HepG2 (cell line): ENCODE results near the gene ITGA2. TPM values are rescaled to one million over a fixed set of nuclear protein-coding genes. Genes with fewer than 3 reads are reported as not detected.

Experiments used
- EP300 ChIP-seq, 3 experiments: sonication (generic) in 1 of 3; formaldehyde crosslinking in 1 of 3; IDR thresholded peaks; 2 replicates each; pipeline versions ENCODE4 v1.5.1 to v1.6.1; 2011 to 2020; ENCODE audit warnings: low read depth in 2 of 3, low read length in 2 of 3, borderline replicate concordance in 1 of 3, improper control_type of control experiment in 1 of 3, mild to moderate bottlenecking in 1 of 3, missing genetic modification reagents in 1 of 3, moderate library complexity in 1 of 3
- ETV5 ChIP-seq: IDR thresholded peaks from 2 replicates; pipeline ENCODE4 v1.6.1; 2018; ENCODE audit warnings: missing biosample characterization, missing genetic modification reagents, inconsistent platforms, borderline replicate concordance
- FOXO1 ChIP-seq: sonication (generic); formaldehyde crosslinking; IDR thresholded peaks from 2 replicates; pipeline ENCODE4 v1.4.0; 2020; ENCODE audit warnings: missing genetic modification reagents
- FOXP1 ChIP-seq, 2 experiments: fragments of 450-650 bp in 1 of 2; IDR thresholded peaks; 2 replicates each; pipeline ENCODE4 v1.6.1; 2017 to 2018; ENCODE audit warnings: antibody characterized with exemption in 1 of 2
- HNRNPUL1 ChIP-seq: fragments of 200-400 bp; formaldehyde crosslinking; IDR thresholded peaks from 2 replicates; pipeline ENCODE4 v1.6.1; 2017; ENCODE audit warnings: low read depth, mild to moderate bottlenecking, low read length, moderate library complexity
- KDM3A ChIP-seq: IDR thresholded peaks from 2 replicates; pipeline ENCODE4 v1.6.1; 2018; ENCODE audit warnings: low read depth, missing compliant biosample characterization
- MTA3 ChIP-seq: sonication (generic); formaldehyde crosslinking; IDR thresholded peaks from 2 replicates; pipeline ENCODE4 v1.4.0; 2020; ENCODE audit warnings: missing genetic modification reagents
- NCOA5 ChIP-seq: sonication (generic); formaldehyde crosslinking; IDR thresholded peaks from 2 replicates; pipeline ENCODE4 v1.4.0; 2020; ENCODE audit warnings: missing genetic modification reagents
- POLR2AphosphoS5 ChIP-seq: IDR thresholded peaks from 2 replicates; pipeline ENCODE4 v1.6.1; 2012; ENCODE audit warnings: low read depth, low read length
- POLR2G ChIP-seq: fragments of 200-400 bp; formaldehyde crosslinking; IDR thresholded peaks from 2 replicates; pipeline ENCODE4 v1.6.1; 2018; ENCODE audit warnings: mild to moderate bottlenecking, low read depth, low read length, moderate library complexity
- REL ChIP-seq: sonication (generic); formaldehyde crosslinking; conservative IDR thresholded peaks from 2 replicates; pipeline ENCODE4 v1.8.0; 2022; ENCODE audit warnings: mild to moderate bottlenecking, missing genetic modification reagents, moderate library complexity
- RFX3 ChIP-seq: IDR thresholded peaks from 2 replicates; pipeline ENCODE4 v1.6.1; 2016; ENCODE audit warnings: missing biosample characterization, missing genetic modification reagents
- ZNF382 ChIP-seq: sonication (generic); formaldehyde crosslinking; IDR thresholded peaks from 2 replicates; pipeline ENCODE4 v1.5.0; 2020; ENCODE audit warnings: missing genetic modification reagents, mild to moderate bottlenecking, borderline replicate concordance
- ZSCAN12 ChIP-seq: sonication (generic); formaldehyde crosslinking; IDR thresholded peaks from 2 replicates; pipeline ENCODE4 v1.9.0; 2021; ENCODE audit warnings: mild to moderate bottlenecking, missing genetic modification reagents
- ZZZ3 ChIP-seq: sonication (generic); formaldehyde crosslinking; IDR thresholded peaks from 2 replicates; pipeline ENCODE4 v1.4.0; 2020; ENCODE audit warnings: missing genetic modification reagents, mild to moderate bottlenecking, borderline replicate concordance
- polyA plus RNA-seq, 8 experiments: library from polyadenylated mRNA; depleted of rRNA in 3 of 8; stranded (reverse) in 7 of 8; unstranded in 1 of 8; fragments of >200 nt; fragmentation: Illumina TruSeq in 4 of 8; extraction: Trizol in 4 of 8; gene quantifications; 2 replicates each; pipeline versions ENCODE4 v1.2.1 to v1.2.3, GENCODE V29; 2011 to 2016; ENCODE audit warnings: low read depth in 4 of 8, missing spikeins in 1 of 8, mixed read lengths in 1 of 8; ENCODE audit not compliant: insufficient read depth in 1 of 8
- total RNA-seq, 5 experiments: library from RNA; depleted of rRNA; stranded (reverse); fragments of >200 nt; fragmentation: Illumina TruSeq; extraction: Trizol; gene quantifications; 2 replicates each; pipeline ENCODE4 v1.2.3, GENCODE V29; 2016; ENCODE audit warnings: low read depth in 1 of 5
- TF ChIP-seq, protein P1 (sequence below): IDR thresholded peaks from 2 replicates; pipeline ENCODE4 v1.4.0; 2020; ENCODE audit warnings: mild to moderate bottlenecking, missing genetic modification reagents
- TF ChIP-seq, protein P2 (sequence below): sonication (generic); formaldehyde crosslinking; IDR thresholded peaks from 2 replicates; pipeline ENCODE4 v1.4.0; 2020; ENCODE audit warnings: missing genetic modification reagents
- TF ChIP-seq, protein P3 (sequence below): sonication (generic); formaldehyde crosslinking; conservative IDR thresholded peaks from 2 replicates; pipeline ENCODE4 v1.8.0; 2022; ENCODE audit warnings: missing genetic modification reagents
- TF ChIP-seq, protein P4 (sequence below): sonication (generic); formaldehyde crosslinking; IDR thresholded peaks from 2 replicates; pipeline ENCODE4 v1.8.0; 2022; ENCODE audit warnings: mild to moderate bottlenecking, missing genetic modification reagents, moderate library complexity
- TF ChIP-seq, protein P5 (sequence below): sonication (generic); formaldehyde crosslinking; IDR thresholded peaks from 2 replicates; pipeline ENCODE4 v1.5.0; 2020; ENCODE audit warnings: missing genetic modification reagents, mild to moderate bottlenecking, borderline replicate concordance

ITGA2 gene
- total and polyA plus RNA-seq, 2 of the 13 experiments (the other 11 are each of a cell fraction or from before 2014, with no cell fraction given): 15.8 to 58.3 TPM

DNA sequence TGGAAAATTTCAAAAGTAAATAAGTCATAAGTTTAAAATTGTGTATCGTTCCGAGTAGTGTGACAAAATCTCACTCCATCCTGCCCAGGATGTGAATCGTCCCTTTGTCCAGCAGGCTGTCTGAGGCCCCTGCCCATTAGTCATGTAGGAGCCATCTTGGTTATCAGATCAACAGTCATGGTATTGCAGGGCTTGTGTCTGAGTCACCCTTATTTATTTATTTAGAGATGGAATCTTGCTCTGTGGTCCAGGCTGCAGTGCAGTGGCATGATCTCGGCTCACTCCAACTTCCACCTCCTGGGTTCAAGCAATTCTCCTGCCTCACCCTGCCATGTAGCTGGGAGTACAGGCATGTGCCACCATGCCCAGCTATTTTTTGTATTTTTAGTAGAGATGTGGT, 30.2 kb downstream of the ITGA2 start (continued):
- TF ChIP-seq ZZZ3 (no peak), ETV5 (CRISPR knock-in tag) (peak; percentile 64; the same call in 1 of the 2 replicates), NCOA5 (CRISPR knock-in tag) (no peak), EP300 (IDR thresholded peaks at IDR 0.05; ENCODE audit: low read depth in 2 of 2, low read length in 2 of 2) (peak; percentile 62 to 81; a peak in 3 of 4 replicates), EP300 (CRISPR knock-in tag; IDR thresholded peaks at IDR 0.05; ENCODE audit: borderline replicate concordance) (peak; percentile 80; the same call in 1 of the 2 replicates), FOXP1 (IDR thresholded peaks at IDR 0.05) (no peak), FOXP1 (CRISPR knock-in tag; IDR thresholded peaks at IDR 0.05) (peak; percentile 54; the same call in 1 of the 2 replicates), ZNF382 (CRISPR knock-in tag) (no peak), KDM3A (CRISPR knock-in tag) (no peak), HNRNPUL1 (no peak), POLR2AphosphoS5 (no peak), RFX3 (no peak), POLR2G (no peak), ZSCAN12 (no peak), REL (CRISPR knock-in tag) (no peak), FOXO1 (CRISPR knock-in tag) (peak; percentile 56; the same call in 1 of the 2 replicates), MTA3 (CRISPR knock-in tag) (no peak)
- TF ChIP-seq, protein P1, sequence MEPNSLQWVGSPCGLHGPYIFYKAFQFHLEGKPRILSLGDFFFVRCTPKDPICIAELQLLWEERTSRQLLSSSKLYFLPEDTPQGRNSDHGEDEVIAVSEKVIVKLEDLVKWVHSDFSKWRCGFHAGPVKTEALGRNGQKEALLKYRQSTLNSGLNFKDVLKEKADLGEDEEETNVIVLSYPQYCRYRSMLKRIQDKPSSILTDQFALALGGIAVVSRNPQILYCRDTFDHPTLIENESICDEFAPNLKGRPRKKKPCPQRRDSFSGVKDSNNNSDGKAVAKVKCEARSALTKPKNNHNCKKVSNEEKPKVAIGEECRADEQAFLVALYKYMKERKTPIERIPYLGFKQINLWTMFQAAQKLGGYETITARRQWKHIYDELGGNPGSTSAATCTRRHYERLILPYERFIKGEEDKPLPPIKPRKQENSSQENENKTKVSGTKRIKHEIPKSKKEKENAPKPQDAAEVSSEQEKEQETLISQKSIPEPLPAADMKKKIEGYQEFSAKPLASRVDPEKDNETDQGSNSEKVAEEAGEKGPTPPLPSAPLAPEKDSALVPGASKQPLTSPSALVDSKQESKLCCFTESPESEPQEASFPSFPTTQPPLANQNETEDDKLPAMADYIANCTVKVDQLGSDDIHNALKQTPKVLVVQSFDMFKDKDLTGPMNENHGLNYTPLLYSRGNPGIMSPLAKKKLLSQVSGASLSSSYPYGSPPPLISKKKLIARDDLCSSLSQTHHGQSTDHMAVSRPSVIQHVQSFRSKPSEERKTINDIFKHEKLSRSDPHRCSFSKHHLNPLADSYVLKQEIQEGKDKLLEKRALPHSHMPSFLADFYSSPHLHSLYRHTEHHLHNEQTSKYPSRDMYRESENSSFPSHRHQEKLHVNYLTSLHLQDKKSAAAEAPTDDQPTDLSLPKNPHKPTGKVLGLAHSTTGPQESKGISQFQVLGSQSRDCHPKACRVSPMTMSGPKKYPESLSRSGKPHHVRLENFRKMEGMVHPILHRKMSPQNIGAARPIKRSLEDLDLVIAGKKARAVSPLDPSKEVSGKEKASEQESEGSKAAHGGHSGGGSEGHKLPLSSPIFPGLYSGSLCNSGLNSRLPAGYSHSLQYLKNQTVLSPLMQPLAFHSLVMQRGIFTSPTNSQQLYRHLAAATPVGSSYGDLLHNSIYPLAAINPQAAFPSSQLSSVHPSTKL (CRISPR knock-in tag): peak; percentile 82
- TF ChIP-seq, protein P2, sequence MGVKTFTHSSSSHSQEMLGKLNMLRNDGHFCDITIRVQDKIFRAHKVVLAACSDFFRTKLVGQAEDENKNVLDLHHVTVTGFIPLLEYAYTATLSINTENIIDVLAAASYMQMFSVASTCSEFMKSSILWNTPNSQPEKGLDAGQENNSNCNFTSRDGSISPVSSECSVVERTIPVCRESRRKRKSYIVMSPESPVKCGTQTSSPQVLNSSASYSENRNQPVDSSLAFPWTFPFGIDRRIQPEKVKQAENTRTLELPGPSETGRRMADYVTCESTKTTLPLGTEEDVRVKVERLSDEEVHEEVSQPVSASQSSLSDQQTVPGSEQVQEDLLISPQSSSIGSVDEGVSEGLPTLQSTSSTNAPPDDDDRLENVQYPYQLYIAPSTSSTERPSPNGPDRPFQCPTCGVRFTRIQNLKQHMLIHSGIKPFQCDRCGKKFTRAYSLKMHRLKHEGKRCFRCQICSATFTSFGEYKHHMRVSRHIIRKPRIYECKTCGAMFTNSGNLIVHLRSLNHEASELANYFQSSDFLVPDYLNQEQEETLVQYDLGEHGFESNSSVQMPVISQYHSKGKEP: no peak
- TF ChIP-seq, protein P3, sequence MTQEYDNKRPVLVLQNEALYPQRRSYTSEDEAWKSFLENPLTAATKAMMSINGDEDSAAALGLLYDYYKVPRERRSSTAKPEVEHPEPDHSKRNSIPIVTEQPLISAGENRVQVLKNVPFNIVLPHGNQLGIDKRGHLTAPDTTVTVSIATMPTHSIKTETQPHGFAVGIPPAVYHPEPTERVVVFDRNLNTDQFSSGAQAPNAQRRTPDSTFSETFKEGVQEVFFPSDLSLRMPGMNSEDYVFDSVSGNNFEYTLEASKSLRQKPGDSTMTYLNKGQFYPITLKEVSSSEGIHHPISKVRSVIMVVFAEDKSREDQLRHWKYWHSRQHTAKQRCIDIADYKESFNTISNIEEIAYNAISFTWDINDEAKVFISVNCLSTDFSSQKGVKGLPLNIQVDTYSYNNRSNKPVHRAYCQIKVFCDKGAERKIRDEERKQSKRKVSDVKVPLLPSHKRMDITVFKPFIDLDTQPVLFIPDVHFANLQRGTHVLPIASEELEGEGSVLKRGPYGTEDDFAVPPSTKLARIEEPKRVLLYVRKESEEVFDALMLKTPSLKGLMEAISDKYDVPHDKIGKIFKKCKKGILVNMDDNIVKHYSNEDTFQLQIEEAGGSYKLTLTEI (CRISPR knock-in tag): no peak
- TF ChIP-seq, protein P4, sequence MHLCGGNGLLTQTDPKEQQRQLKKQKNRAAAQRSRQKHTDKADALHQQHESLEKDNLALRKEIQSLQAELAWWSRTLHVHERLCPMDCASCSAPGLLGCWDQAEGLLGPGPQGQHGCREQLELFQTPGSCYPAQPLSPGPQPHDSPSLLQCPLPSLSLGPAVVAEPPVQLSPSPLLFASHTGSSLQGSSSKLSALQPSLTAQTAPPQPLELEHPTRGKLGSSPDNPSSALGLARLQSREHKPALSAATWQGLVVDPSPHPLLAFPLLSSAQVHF (CRISPR knock-in tag): no peak
- TF ChIP-seq, protein P5, sequence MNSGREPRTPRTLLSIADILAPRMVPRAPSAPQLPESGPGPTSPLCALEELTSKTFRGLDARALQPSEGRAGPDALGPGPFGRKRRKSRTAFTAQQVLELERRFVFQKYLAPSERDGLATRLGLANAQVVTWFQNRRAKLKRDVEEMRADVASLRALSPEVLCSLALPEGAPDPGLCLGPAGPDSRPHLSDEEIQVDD (CRISPR knock-in tag): no peak
